Activated T-helper 9 cell treated with anti-CD3 and anti-CD28 coated beads, Interleukin-2, amount 50 U/mL, for 16 hours (primary cell): Measurements from ENCODE around the gene ASCC1.
"Not testable (repeated sequence)": the region's sequence is repeated elsewhere in the genome, so short reads cannot be mapped to it uniquely, and the experiment has no call there.

Experiments
- DNase-seq: peaks from one replicate; pipeline ENCODE4 v3.0.0-alpha.2; 2020; ENCODE audit warnings: low read depth

The ASCC1 gene

DNA sequence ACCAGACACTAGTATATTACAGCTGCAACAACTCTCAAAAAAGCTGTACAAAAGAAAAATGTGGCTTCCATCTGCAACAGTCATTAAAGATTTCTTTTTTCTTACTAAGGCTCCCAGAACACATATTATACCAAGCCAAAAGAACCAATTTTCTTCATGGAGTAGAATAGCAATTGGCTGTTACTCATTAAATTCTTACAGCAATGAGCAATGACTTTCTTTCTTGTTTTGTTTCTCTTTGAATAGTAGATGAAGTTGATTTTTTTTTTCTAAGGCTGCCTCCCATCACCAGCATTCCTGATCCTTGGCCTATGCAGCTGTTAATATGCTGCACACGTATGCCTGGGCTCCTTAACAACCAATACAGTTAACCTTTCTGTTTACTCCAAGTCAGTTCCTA is 91.1 kb downstream of the ASCC1 start:
- DNase-seq: no peak

DNA sequence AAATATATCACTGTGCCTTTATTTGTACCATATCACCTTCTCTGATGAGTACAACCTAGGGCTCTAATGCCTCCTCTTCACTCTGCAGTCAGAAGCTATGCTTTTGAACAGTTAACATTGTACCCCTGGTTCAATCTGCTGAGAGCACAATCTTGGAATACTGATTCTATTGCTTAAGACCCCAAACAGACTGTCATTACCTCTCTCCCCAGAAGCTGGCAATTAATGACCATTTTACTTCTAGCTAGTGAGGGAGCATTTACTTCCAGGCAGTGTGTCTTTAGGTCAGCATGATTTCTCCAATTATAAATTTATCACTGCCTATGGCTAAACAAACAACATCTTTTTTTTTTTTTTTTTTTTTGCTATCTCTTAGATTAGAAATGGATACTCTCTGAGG is 91.7 kb downstream of the ASCC1 start:
- no peak for DNase-seq

DNA sequence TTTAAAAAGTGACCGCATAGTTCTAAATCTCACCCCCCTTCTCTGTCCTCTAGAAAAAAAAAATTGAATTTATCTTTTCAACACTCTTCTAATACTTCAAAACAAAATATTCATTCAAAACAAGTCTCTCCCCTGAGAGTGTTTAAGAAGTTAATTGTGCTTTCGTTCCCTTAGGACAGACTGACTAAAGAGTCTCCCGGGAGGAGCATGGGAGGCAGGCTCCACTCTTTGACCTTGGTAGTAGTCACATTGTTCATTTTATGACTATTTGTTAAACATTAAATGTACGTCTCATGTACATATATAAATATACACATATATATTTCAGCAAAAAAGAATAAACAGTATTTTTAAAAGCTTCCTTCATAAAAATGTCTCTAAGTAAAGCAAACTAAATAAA is 92.5 kb downstream of the ASCC1 start:
- no peak for DNase-seq

DNA sequence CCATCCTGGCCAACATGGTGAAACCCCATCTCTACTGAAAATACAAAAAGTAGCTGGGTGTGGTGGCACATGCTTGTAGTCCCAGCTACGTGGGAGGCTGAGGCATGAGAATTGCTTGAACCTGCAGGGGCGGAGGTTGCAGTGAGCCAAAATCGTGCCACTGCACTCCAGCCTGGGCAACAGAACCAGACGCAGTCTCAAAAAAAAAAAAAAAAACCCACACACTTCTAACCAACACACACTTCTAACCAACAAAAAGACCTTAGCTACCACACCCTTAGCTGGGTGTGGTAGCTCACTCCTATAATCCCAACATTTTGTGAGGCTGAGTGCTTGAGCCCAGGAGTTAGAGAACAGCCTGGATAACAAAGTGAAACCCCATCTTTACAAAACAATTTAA is 93.9 kb downstream of the ASCC1 start:
- DNase-seq: no peak

DNA sequence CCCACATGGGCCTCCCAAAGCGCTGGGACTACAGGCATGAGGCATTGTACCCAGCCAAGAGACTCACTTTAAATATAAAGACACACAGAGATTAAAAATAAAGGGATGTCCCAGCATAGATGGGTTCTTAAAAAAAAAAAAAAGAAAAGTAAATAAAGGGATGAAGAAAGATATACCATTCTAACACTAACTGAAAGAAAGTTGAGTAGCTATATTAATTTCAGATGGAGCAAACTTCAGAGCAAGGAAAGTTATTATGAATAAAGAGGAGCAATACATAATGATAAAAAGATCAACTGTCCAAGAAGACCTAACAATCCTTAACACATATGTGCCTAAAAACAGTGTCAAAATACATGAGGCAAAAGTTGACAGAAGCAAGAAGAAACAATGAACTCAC is 94.7 kb downstream of the ASCC1 start:
- no peak for DNase-seq

DNA sequence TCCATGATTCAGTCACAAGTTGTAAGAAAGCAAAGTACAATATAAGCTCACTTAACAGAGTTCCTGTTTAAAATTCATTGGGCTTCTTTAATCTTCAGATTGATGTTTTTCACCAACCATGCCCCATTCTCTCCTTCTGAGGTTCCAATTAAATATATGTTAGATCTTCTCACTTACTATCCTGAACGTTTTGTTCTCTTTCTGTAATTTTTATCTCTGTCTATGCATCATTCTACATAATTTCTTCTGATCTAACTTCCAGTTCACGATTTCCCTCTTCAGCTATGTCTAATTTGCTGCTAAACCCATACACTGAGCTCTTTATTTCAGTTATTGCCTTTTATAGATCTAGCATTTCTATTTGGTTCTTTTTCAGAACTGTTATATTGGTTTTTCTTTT is 99.7 kb downstream of the ASCC1 start:
- no peak for DNase-seq

DNA sequence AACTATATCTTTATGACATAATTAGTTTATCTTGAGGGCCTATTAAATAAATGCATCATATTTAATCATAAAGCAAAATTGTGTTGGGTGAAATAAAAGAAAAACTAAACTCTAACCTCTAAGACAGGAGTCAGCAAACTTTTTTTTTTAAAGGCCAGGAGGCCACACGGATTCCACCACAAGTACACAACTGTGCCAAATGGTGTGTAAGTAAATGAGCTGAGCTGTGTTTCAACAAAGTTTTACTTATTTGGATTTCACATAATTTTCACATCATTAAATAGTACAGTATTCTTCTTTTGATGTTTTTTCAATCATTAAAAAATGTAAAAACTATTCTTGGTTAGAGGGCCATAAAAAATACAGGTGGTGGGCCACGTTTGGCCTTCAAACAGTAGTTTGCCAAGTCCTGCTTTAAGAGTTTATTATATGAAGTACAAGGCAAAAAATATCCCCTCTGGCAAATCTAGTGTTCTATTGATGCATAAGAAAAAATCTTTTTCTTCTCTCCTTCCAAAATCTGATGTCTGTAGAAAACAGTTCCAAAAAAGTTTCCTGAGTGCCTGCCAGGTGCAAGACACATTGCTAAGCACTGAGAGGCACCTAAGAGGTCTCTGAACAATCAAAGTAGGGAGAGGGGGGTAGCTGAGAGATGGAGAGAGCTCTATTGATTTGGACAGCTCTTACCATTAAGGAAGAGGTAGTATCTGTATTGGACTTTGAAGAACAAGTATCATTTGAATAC is 101.2 kb downstream of the ASCC1 start:
- no peak for DNase-seq

DNA sequence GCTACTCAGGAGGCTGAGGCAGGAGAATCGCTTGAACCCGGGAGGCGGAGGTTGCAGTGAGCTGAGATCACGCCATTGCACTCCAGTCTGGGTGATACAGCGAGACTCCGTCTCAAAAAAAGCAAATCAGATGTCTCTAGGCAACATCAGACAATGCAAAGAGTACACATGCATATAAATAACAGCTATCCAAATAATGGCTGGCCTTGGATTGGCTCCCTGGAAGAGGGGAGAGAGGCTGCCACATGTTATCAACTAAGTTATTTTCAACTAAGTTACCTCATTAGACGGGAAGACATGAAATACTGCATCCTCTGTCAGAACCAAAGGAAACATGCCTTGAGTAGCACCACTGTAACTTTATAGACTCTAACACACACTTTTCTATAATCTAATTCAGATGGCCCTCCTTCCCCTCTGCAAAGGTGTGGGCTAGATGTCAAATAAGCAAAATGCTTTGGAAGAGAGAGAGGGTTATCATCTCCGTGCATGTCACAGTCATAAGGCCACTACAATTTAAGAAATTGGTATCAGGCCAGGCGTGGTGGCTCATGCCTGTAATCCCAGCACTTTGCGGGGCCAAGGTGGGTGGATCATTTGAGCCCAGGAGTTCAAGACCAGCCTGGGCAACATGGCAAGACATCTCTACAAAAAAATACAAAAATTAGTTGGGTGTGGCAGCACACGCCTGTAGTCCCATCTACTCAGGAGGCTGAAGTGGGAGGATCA is 105.2 kb downstream of the ASCC1 start:
- no peak for DNase-seq

DNA sequence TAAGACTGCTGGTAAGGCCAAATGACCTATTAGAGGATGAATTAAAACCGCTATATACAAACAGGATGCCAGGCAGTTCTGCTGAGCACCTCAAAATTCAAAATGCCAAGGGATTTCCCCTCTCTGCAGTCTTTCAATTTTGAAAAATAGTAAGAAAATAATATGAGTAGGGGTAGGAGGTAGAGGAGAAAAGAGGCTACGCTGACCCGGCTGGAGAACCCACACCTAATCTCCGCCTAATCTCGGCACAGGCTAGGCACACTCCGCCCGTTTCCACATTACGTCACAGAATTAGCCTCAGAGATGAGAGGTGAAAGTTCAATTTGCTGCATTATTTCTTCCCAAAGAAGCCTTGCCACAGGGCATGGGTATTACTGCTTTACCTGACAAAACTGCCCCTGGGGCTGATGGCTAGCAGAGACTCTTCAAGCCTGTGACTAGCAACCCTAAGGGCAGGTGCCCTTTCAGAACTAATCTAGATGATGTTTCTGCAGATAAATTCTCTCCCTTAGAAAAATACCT is 106.4 kb downstream of the ASCC1 start:
- DNase-seq: no peak

DNA sequence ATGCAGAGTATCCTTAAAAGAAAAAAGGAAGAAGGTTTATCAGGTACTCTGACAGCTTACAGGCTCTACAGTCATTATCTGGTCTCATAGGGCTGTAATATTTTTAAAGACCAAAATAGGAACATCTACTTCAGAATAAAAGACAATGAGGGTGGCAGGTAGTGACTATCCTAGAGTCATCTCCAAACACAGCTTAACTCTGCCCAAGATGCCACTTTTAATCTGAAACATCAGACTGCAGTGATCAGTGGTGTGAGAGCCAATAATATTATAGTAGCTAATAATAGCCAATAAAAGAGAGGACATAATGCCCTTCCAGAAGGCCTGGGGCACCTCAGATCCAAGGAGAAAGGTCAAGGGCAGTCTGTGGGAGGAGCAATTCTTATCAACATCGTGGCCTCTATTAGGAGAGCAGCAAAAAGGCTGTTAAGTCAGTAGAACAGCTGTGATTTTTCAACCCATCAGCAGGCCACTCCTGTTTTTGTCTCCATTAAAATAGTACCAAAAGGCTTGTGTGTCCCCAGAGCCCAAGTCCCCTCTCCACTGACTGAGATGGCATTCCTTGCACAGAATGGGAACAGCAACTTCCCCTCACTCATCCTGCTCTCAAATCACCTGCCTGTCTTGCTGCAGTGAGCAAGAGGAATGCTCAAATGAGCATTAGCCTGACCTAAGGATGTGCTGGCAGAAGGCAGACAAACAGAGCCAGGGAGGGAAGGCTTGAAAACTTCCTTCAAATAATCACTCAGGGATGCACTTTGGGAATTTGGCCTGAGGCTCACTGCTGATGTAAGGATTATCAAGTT is 107.0 kb downstream of the ASCC1 start:
- DNase-seq: no peak

DNA sequence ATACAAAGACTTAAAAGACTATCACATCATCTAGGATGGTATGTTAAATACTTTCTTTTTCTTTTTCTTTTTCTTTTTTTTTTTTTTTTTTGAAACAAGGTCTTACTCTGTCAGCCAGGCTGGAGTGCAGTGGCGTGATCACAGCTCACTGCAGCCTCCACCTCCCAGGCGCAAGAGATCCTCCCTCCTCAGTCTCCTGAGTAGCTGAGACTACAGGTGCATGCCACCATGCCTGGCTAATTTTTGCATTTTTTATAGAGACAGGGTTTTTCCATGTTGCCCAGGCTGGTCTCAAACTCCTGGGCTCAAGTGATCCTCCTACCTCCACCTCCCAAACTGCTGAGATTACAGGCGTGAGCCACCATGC is 108.1 kb downstream of the ASCC1 start:
- DNase-seq: not testable (repeated sequence)

DNA sequence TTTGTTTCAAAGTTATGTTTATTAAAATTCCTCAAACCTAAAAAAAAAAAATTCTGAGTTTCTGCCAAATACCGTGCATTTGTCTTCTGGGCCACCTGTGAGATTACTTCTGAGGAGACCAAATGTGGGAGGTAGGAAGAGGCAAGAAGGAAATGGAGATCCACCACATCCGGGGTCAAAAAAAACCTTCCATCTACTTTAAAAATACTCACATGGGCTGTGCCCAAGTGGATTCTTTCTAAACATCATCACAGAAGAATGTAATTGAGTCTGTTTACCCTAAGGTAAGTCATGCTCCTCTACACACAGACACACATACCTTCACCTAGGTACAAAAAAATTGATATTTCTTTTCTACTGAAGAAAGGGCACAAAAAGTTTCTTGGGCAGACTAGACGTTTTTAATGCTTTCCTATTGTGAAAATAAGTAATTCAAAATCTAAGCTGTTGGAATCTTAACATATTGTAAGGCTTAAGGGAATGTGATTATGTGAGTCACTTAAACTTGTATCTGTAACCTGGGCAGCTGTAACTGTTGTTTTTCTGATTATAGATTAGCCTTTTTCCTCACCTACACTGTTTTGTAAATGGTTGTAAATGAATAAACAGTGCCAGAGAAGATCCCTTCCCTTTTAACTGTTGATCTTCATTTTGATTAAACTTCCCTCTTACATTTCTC is 108.6 kb downstream of the ASCC1 start:
- no peak for DNase-seq

DNA sequence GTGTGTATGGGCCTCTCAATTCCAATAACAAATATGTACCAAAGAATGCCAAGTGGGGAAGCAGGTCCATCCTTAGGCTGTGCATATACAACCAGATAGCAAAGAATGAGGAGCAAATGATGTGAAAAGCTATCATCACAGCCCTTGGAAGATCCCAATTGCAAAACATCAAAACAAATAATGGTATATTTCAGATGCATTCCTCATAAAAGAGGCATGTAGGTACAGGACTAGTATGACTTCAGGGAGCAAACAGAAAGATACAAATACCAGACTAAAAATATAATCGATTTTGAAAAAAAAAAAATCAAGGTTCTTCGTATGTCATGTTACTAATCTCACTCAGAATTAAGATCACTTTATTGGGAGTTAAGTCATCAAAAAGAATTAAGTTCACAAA is 109.2 kb downstream of the ASCC1 start:
- DNase-seq: no peak

DNA sequence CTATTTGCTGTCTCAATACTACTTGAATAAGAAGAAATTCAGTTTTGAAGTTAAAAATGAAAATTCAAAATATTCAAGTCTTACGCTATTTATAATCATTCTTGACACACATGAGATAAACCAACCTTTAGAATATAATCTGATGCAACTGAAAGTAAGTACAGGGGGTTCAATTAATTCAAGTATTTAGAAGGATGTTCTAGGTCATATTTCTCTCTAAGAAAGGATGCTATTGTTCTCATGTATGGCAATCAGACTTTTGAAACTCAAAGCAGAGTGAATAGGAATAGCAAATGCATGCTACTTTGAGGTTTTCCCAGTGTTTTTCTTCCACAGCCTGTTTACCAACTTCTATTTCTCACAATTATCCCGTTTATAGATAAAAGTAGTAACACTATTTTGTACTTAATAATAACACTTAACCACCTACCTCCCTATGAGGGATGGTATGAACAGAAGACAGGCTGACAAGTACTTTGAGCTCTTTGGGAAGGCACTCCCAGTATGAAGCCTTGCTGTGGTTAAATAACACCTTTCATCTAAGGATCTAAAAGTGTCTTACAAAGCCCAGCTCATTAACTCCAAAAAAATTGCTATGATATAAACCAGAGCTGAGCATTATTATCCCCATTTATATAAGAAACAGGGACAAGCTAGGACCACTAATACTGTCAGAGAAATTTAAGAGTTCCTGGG is 109.8 kb downstream of the ASCC1 start:
- DNase-seq: no peak

DNA sequence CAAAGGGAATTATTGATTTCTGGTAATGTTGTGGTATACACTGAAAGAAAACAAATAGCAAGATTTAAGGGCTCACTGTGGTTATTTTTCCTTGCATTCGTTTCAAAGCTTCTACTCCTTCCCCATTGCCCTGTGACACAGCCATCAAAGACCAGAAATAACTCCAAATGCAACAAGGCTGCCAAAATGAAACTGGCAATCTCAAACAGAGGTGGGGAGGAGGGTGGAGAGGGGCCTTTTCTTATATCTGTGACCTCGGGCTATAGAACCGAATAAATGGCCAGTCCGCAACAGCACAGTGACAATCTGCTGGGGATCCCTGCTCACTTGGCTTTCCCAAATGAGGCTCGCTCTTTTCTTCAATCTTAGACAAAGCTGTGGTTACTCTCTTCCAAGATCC is 110.4 kb downstream of the ASCC1 start:
- DNase-seq: no peak

DNA sequence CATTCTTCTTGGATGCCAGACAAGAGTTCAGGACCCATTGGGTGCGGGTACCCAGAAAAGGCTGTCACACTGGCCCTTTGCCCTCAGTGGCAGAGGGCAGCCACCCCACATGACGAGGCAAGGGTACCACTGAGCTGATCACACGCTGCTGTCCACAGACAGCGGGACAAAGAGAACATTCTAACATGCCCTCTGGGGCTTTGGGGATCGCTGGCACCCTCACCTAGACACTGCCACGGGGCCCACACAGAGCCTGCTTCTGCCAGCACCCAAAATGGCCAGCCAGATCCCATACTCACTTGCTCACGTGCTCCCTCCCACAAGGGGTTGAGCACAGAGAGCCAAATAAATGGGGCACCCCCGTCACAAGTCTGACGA is 111.0 kb downstream of the ASCC1 start:
- no peak for DNase-seq

DNA sequence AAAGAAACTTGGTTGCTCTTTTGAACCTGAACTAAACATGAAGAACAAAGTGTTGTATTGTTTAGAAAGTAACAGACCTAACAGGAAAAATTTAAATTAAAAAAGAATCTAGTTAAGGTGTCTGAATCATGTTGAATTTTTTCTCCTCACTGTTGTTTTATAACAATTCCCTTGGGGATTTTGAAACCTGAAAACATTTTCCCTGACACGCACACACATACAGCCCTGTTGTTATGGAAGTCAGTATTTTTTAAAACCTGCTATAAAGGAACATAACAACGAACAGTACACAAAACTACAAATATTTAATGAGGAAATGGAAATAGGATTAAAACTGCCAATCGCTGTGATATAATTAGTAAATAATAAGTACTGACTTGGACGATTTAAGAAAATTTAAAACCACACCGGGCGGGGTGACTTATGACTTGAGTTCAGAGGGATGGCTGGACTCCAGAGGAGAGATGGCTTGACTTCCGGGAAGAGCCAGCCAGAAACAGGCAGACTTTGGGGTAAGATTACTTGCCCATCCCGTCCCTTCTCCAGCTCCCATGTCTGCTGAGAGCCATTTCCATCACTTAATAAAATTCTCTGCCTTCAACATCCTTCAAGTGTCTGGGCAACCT is 111.5 kb downstream of the ASCC1 start:
- no peak for DNase-seq

DNA sequence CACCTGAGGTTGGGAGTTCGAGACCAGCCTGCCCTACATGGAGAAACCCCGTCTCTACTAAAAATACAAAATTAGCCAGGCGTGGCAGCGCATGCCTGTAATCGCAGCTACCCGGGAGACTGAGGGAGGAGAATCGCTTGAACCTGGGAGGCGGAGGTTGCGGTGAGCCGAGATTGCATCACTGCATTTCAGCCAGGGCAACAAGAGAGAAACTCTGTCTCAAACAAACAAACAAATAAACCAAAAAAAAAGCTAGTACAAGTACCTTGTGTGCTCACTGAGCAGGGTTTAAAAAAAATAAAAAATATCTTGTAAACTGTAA is 116.5 kb downstream of the ASCC1 start:
- DNase-seq: no peak

DNA sequence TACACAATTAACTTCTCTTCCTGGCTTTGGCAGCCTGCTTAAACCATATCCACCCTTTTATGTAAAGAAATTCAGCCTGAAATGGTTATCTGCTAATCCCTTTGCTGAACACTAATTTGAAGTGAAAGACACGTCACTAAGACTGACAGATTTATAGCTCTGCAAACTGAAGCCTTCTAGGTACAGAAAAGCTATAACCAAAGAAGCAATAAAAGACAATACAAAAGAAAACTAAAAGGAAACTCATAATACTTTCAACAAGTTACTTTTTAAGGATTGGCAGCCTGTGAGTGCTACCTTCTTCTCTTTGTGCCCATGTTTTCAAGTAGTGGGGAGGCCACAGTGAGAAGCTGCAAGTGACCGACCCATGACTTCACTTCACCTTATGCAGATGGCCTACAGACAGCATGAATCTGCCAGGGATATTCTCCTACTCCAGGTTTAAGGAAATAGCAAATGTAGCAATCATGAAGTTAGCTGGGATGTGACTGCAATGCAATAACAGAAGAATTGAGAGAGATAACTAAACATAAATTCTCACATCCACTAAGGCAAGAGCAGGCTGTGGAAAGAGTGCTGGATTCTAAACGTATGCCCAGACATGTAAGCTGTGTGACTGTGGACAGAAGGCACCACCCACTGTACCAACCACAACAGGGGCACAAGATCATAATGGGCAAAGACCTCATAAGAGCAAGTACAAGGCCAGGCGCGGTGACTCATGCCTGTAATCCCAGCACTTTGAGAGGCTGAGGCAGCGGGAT is 117.1 kb downstream of the ASCC1 start:
- no peak for DNase-seq

DNA sequence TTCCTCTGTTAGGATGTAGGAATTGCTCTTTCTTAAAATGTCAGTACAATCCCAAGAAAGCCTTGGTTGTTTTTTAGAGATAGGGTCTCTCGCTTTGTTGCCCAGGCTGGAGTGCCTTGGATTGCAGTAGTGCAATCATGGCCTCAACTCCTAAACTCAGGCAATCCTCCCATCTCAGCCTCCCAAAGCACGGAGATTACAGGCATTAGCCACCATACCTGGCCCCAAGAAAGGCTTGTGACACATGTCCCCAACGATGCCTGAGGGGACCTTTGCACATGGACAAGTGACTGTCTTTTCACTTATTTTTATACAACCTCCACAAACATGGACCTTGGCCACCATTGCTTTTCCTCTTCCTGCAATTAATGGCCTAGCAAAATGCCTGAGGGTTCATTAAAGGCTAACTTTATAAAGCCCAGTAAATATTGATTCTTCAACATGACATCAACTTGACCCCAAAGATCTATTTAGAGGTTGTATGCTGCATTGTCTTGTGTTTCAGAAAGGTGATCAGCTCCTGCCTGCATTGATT is 117.7 kb downstream of the ASCC1 start:
- no peak for DNase-seq
